Measurements from ENCODE around the gene PGAP2. TPM values are rescaled to one million over a fixed set of nuclear protein-coding genes. Genes with fewer than 3 reads are reported as not detected.
A peak's percentile ranks its signal among the peaks of the same experiment; 100 is the strongest.

The PGAP2 gene
- total RNA-seq, 1 donor from 2014 or later = 43.1 TPM

DNA sequence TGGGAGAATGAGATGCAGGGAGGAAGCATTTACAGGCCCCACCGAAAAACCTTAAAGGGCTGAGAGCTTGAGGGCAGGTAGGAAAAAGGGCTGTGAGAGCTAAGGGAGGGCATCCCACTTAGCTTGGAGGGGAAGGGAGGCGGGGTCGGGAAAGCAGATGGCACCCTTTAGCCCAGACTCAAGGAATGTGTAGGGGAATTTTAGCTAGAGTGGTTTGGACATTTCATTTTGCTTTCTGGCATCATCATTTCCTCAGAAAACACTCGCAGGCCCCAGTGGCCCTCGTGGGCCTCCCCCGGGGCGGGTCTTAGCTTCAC, 46.3 kb downstream of the PGAP2 start:
- H3K27me3 Mint-ChIP-seq = no peaks in the 10 kb centered on the region
- no peaks in the 10 kb centered on the region for H3K36me3 Mint-ChIP-seq
- H3K4me1 Mint-ChIP-seq (ENCODE audit: unreplicated experiment) = peaks cover 29% of the 10 kb centered on the region
- no peak for TF ChIP-seq CTCF (conservative IDR thresholded peaks at IDR 0.05)
- H3K4me3 Mint-ChIP-seq = peak overlapping the region; percentile 90
- H3K27ac Mint-ChIP-seq = peak overlapping the region; percentile 99
- DNase-seq (ENCODE audit: extremely low spot score, unreplicated experiment) = no peak
- no peaks in the 10 kb centered on the region for H3K9me3 Mint-ChIP-seq

DNA sequence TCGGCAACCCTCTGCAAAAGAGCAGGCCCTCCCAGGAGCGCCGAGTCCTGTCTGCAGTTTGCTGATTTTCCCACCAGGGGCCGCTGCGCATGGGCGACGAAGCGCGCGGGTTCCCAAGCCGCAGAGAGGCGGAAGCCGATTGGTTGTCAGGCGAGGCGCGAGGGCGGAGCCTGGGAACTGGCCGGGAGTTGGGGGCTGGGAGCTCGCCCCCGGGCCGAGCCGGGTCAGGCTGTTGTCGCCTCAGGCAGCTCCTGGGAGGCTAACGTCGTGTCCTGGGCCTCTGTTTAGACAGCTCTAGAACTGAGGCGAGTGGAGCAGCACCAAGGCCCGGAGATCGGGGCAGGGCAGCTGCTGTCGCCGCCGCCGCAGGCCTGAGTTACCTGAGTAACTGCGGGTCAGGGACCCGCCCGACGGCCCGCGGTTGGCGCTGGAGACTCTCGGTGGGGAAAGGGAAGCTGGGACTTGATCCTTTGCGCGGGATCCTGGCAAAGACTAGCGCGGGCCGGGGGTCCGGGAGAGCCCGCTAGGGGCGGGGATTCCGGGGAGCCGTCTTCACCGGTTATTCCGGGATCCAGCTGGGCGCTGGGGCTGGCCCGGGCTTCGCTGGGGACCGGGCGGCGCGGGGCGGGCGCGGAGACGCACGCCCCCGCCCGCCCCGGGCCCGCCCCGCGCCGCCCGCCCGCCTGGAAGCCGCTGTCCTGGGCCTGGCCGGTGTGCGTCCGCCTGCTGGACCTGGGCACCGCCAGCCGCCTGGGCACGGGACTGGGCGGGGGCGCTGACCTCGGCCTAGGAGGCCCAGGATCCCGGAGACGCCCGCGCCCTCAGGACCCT, 46.8 kb downstream of the PGAP2 start, which contains the start of gene STIM1:
Gene STIM1 (plus strand): TSS at position 688 of the 831 bp plus-strand sequence. CDS start 607 bp downstream, outside the sequence.
- no peaks in the 10 kb centered on the region for H3K27me3 Mint-ChIP-seq
- H3K27ac Mint-ChIP-seq = peak within 1 kb of the TSS; percentile 99
- peak; percentile 98 for TF ChIP-seq CTCF (conservative IDR thresholded peaks at IDR 0.05)
- peak; percentile 98 for DNase-seq (ENCODE audit: extremely low spot score, unreplicated experiment)
- H3K9me3 Mint-ChIP-seq = no peaks in the 10 kb centered on the region
- no peaks in the 10 kb centered on the region for H3K36me3 Mint-ChIP-seq
- peaks cover 29% of the 10 kb centered on the region for H3K4me1 Mint-ChIP-seq (ENCODE audit: unreplicated experiment)
- peak within 1 kb of the TSS; percentile 96 for H3K4me3 Mint-ChIP-seq

DNA sequence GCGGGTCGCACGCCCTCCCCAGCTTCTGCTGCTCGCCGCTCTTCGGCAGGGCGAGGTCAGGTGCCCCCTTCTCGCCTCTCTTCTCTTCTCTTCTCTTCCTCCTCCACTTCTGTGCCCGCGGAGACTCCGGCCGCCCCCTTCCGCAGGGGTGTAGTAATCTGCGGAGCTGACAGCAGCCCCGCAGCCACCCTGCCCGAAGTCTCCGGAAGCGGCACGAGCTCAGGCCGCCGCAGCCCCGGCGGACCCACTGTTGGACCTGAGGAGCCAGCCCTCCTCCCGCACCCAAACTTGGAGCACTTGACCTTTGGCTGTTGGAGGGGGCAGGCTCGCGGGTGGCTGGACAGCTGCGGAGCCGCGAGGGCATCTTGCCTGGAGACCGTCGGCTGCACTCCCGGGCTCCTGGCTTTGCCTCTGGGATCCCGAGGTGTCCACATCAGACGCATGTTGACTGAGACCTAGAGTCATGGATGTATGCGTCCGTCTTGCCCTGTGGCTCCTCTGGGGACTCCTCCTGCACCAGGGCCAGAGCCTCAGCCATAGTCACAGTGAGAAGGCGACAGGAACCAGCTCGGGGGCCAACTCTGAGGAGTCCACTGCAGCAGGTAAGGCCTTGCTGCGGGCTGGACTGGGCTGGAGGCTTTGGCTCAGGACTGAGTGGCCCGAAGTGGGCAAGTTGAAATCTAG, 47.6 kb downstream of the PGAP2 start:
- DNase-seq (ENCODE audit: extremely low spot score, unreplicated experiment) = no peak
- Mint-ChIP-seq H3K27ac (peak overlapping the region; percentile 74), H3K4me1 (ENCODE audit: unreplicated experiment) (peaks cover 33% of the 10 kb centered on the region), H3K36me3 (peaks cover 3% of the 10 kb centered on the region), H3K27me3 (no peaks in the 10 kb centered on the region), H3K4me3 (peak overlapping the region; percentile 96), H3K9me3 (peaks cover 4% of the 10 kb centered on the region)
- TF ChIP-seq CTCF (conservative IDR thresholded peaks at IDR 0.05) = no peak

DNA sequence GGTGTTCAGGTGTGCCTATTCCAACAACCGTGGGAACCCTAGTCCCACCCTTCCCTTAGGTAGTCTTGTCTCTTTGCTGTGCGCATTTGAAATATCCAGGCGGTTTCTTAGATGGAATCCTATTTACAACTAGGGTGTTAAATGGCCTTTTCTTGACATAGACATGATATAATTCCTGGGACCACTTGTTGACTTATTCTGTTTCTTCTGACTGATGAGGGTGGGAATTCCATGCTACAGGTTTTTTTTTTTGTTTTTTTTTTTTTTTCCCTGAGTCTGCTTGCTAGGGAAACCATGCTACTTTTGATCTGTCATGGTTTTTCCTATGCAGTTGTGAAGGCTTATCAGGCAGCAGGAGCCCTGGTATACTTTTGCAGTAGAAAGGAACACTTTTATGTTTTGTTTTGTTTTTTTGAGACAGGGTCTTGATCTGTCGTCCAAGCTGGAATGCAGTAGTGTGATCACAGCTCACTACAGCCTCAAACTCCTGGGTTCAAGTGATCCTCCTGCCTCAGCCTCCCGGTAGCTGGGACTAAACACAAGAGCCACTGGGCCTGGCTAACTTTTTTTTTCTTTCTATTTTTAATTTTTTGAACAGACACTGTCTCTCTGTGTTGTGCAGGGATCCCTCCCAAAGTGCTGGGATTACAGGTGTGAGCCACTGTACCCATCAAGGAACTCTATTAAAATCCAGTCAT, 48.6 kb downstream of the PGAP2 start:
- no peak for DNase-seq (ENCODE audit: extremely low spot score, unreplicated experiment)
- H3K27me3 Mint-ChIP-seq = no peaks in the 10 kb centered on the region
- peak overlapping the region; percentile 96 for H3K4me3 Mint-ChIP-seq
- H3K4me1 Mint-ChIP-seq (ENCODE audit: unreplicated experiment) = peaks cover 40% of the 10 kb centered on the region
- peak overlapping the region; percentile 74 for H3K27ac Mint-ChIP-seq
- TF ChIP-seq CTCF (conservative IDR thresholded peaks at IDR 0.05) = no peak
- peaks cover 5% of the 10 kb centered on the region for H3K9me3 Mint-ChIP-seq
- peaks cover 4% of the 10 kb centered on the region for H3K36me3 Mint-ChIP-seq

DNA sequence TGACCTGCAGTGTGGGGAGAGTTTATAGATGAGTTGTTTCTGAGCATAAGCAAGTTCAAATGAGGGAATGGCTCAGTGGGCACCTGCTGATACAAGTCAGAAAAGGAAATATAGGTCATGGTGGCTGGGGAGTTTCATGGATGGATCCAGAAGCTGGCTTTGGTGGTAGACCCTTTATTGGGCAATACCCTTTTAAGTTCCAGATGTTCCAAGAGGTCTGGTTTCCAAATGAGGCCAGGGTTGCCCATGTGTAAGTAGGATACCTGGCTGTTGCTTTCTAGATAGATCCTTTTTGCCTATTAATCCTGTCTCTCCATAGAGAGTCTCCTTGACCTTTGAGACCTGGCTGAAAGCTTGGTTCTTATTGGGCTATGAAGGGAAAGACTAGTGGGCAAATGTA, 49.3 kb downstream of the PGAP2 start:
- Mint-ChIP-seq H3K9me3 (peaks cover 5% of the 10 kb centered on the region), H3K36me3 (peaks cover 4% of the 10 kb centered on the region), H3K27me3 (no peaks in the 10 kb centered on the region), H3K4me1 (ENCODE audit: unreplicated experiment) (peaks cover 40% of the 10 kb centered on the region), H3K4me3 (peak overlapping the region; percentile 96), H3K27ac (peak overlapping the region; percentile 74)
- no peak for TF ChIP-seq CTCF (conservative IDR thresholded peaks at IDR 0.05)
- DNase-seq (ENCODE audit: extremely low spot score, unreplicated experiment) = no peak

All from type B pancreatic cell (in vitro differentiated cells).